Peyer's patch (tissue), 4 donors: ENCODE results near the gene GSTA5. TPM values are rescaled to one million over a fixed set of nuclear protein-coding genes. Genes with fewer than 3 reads are reported as not detected.
A peak's percentile ranks its signal among the peaks of the same experiment; 100 is the strongest.
"Not testable (repeated sequence)": the region's sequence is repeated elsewhere in the genome, so short reads cannot be mapped to it uniquely, and the experiment has no call there.

Experiments
- DNase-seq, 3 donors: peaks; one replicate each; pipeline ENCODE4 v3.0.0-alpha.2; 2017 to 2019
- H3K27ac ChIP-seq, 4 donors: fragments of 200-600 bp; sonication (generic); one replicate each; pipeline ENCODE4 v1.5.1; 2016 to 2019
- H3K27me3 ChIP-seq, 2 donors: fragments of 200-600 bp; sonication (generic); one replicate each; pipeline ENCODE4 v1.5.1; 2019
- H3K36me3 ChIP-seq, 3 donors: fragments of 200-600 bp; sonication (generic); one replicate each; pipeline ENCODE4 v1.5.1; 2016 to 2019
- H3K4me1 ChIP-seq, 4 donors: fragments of 200-600 bp; sonication (generic); one replicate each; pipeline ENCODE4 v1.5.1; 2016 to 2019
- H3K4me3 ChIP-seq, 4 donors: fragments of 200-600 bp; sonication (generic); 1 replicate in 3 of 4; 2 replicates in 1 of 4; pipeline ENCODE4 v1.5.1; 2016 to 2019; ENCODE audit warnings: mild to moderate bottlenecking in 1 of 4
- H3K9me3 ChIP-seq, 4 donors: fragments of 200-600 bp; sonication (generic); one replicate each; pipeline ENCODE4 v1.5.1; 2016 to 2019; ENCODE audit warnings: mild to moderate bottlenecking in 1 of 4
- CTCF ChIP-seq, 6 experiments: fragments of 450-650 bp in 4 of 6; fragments of 200-600 bp in 2 of 6; sonication (generic) in 1 of 6; IDR thresholded peaks; one replicate each; pipeline ENCODE4 v1.5.1; 2017 to 2019; ENCODE audit warnings: antibody characterized with exemption in 6 of 6, mild to moderate bottlenecking in 3 of 6, moderate library complexity in 1 of 6
- POLR2A ChIP-seq, 2 donors: fragments of 450-650 bp; IDR thresholded peaks; one replicate each; pipeline ENCODE4 v1.5.1; 2017; ENCODE audit warnings: antibody characterized with exemption in 2 of 2, mild to moderate bottlenecking in 2 of 2, moderate library complexity in 2 of 2
- total RNA-seq, 4 donors: library from RNA; depleted of rRNA; stranded (reverse); fragments of >200 nt; gene quantifications; one replicate each; pipeline ENCODE4 v1.1.0, GENCODE V29; 2016

Gene GSTA5
- total RNA-seq, 4 donors from 2014 or later, result not detected

GRCh38 chr6:52787917-52788316 lies 52.7 kb downstream of the GSTA5 start:
- DNase-seq, result no peak
- Histone ChIP-seq H3K27me3 (no peaks in the 10 kb centered on the region), H3K36me3 (no peaks in the 10 kb centered on the region), H3K27ac (peak overlapping the region in 2 of 4 donors; percentile 35 to 45), H3K4me1 (peaks cover 0 to 6% (median 0%) of the 10 kb centered on the region in 4 donors), H3K4me3 (no peak overlapping the region), H3K9me3 (no peaks in the 10 kb centered on the region)
- TF ChIP-seq POLR2A (IDR thresholded peaks at IDR 0.05), result no peak
- TF ChIP-seq CTCF (IDR thresholded peaks at IDR 0.05), result no peak

- no peak for TF ChIP-seq POLR2A (IDR thresholded peaks at IDR 0.05)
- TF ChIP-seq CTCF (IDR thresholded peaks at IDR 0.05), result no peak
- Histone ChIP-seq H3K27me3 (no peaks in the 10 kb centered on the region), H3K27ac (peak overlapping the region in 1 of 4 donors; percentile 57), H3K4me3 (no peak overlapping the region), H3K36me3 (no peaks in the 10 kb centered on the region), H3K4me1 (peaks cover 0 to 6% (median 0%) of the 10 kb centered on the region in 4 donors), H3K9me3 (no peaks in the 10 kb centered on the region)
- no peak for DNase-seq
These were observed 54.2 kb downstream of the GSTA5 start for GRCh38 chr6:52786249-52786956.

- H3K4me3 ChIP-seq, H3K36me3 ChIP-seq, H3K4me1 ChIP-seq, H3K27ac ChIP-seq, H3K27me3 ChIP-seq, H3K9me3 ChIP-seq: not testable (repeated sequence)
- DNase-seq, result peak in 1 of 3 donors; percentile 59
These were observed 57.8 kb downstream of the GSTA5 start for GRCh38 chr6:52782696-52783274.

DNA sequence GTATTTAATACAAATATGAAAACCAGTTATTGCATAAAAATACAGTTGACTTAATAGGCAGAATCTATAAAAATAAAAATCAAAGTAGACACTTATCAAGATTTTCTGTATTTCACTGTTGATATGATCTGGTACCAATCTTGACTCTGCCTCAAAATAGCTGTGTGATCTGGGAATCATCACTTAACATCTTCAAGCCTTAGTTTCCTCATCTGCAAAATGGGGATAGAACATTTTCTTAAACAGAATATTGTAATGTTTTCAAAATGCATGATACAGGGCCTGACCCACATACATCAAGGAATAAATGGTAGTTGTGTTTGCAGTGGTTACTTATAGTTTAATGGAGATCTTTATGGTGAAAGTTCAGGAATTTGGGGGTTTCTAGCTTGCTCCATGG lies 58.4 kb downstream of the GSTA5 start:
- not testable (repeated sequence) for H3K4me3 ChIP-seq, H3K27ac ChIP-seq, H3K27me3 ChIP-seq, H3K9me3 ChIP-seq, DNase-seq, H3K36me3 ChIP-seq, H3K4me1 ChIP-seq

Other genes starting within 250 kb of the GSTA5 start
- 10 to 100 TPM; 12.4 to 56.0 (median 25.3) TPM for gene TMEM14A, start 169.7 kb downstream of the GSTA5 start, total RNA-seq
- gene GSTA2, start 77.3 kb downstream of the GSTA5 start, total RNA-seq, result 10 to 100 TPM; 15.7 to 92.2 (median 58.4) TPM
- 1,000 to 10,000 TPM in 1 of 4 donors, 100 to 1,000 TPM in 3; 222 to 1,400 (median 545) TPM for gene GSTA1, start 37.0 kb downstream of the GSTA5 start, total RNA-seq
- not detected for gene GSTA3, start 68.9 kb upstream of the GSTA5 start, total RNA-seq
- gene GSTA4, start 154.5 kb upstream of the GSTA5 start, total RNA-seq, result 10 to 100 TPM; 13.9 to 17.9 (median 15.0) TPM
- gene CILK1, start 221.0 kb upstream of the GSTA5 start, total RNA-seq, result 10 to 100 TPM; 14.9 to 21.0 (median 17.4) TPM
- gene FBXO9, start 224.6 kb upstream of the GSTA5 start, total RNA-seq, result 100 to 1,000 TPM in 1 of 4 donors, 10 to 100 TPM in 3; 62.5 to 109 (median 76.6) TPM